ENCODE results near the gene SIPA1L2. TPM values are rescaled to one million over a fixed set of nuclear protein-coding genes. Genes with fewer than 3 reads are reported as not detected.
A peak's percentile ranks its signal among the peaks of the same experiment; 100 is the strongest.
"Not testable (repeated sequence)": the region's sequence is repeated elsewhere in the genome, so short reads cannot be mapped to it uniquely, and the experiment has no call there.

The SIPA1L2 gene
- total RNA-seq, 1 donor from 2014 or later, result 120 TPM

DNA sequence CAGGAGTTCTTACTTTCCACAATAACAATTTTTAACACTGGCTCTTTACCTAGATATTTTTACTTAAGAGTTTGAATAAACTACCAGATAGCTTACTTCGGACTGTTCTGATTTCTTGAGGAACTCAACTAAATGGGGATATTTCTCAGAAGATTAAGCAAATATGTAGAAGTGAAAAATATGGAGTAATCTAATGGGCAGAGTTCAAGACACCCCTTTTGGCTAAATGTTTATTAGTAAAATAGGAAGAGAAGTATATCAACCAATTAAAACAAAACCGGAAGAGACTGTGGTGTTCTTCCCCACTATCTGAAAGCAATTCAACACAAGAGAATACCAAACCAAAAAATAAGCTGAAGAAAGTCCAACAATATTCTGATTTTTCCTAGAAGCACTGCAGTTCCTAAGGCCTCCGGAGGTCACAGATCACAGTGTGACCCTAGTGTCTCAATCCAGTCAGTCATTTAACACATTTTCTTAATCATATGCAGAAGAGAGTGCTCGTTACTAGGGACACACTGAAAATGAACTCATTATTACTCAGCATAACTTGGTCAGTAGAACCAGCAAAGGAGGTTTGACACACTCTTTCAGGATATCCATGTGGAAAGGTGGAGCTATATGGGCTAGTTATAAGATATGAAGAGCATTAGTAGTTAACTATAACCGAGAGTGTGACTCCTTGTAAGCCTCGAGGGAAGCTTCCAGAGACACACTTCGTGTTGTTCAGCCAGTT lies 5.2 kb downstream of the SIPA1L2 start:
- DNase-seq (ENCODE audit: missing footprints), result no peak
- no peak for ATAC-seq
- intact Hi-C loops (cut with DNase I), result loop anchor here (5.0 to 10.0 kb wide), 3 partner anchors 140 to 697 kb away; no protein-coding TSS in a partner anchor

GRCh38 chr1:232622981-232623380 lies 7.0 kb downstream of the SIPA1L2 start:
- intact Hi-C loops (cut with DNase I), result loop anchor here (5.0 to 10.0 kb wide), 2 partner anchors 138 to 696 kb away; no protein-coding TSS in a partner anchor
- ATAC-seq (no peak), DNase-seq (ENCODE audit: missing footprints) (no peak)

- DNase-seq (ENCODE audit: missing footprints) (no peak), ATAC-seq (no peak)
- intact Hi-C loops (cut with DNase I), result loop anchor here (5.0 to 10.0 kb wide), 2 partner anchors 138 to 695 kb away; no protein-coding TSS in a partner anchor
Observed at GRCh38 chr1:232622378-232622777, 7.6 kb downstream of the SIPA1L2 start.

GRCh38 chr1:232621050-232621449 lies 8.9 kb downstream of the SIPA1L2 start:
- ATAC-seq, result peak; percentile 23
- intact Hi-C loops (cut with DNase I), result loop anchor here (2.0 to 10.0 kb wide), 4 partner anchors 26 to 694 kb away; no protein-coding TSS in a partner anchor
- no peak for DNase-seq (ENCODE audit: missing footprints)

DNA sequence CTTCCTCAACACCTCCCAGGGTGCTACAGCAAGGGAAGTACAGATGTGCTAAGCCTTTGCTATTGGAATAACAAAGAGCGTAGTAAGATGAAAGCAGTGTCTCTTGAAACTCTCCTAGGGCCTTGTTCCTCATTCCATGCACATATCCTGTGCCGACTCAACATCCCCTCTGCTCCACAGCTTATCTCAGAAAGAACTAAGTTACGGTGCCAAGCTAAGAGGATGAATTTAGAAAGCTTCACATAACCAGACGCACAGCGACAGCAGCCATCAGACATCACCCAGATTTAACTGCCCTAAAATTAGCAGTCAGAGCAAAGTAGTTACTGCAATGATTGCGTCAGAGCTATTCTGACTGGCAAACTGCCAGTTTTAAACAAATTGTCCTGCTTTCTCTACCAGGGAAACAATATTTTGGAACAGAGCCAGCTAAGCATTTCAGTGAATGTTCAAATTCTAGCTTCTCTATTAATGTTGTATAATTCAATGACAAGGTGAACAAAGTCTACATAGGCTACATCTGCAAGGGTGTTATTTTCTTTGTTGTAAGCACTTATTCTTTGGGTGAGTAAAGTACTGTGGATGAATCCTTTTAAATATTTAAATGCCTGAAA lies 9.5 kb downstream of the SIPA1L2 start:
- intact Hi-C loops (cut with DNase I), result loop anchor here (1.0 to 10.0 kb wide), 5 partner anchors 26 to 773 kb away; no protein-coding TSS in a partner anchor
- no peak for DNase-seq (ENCODE audit: missing footprints)
- ATAC-seq, result peak; percentile 94

DNA sequence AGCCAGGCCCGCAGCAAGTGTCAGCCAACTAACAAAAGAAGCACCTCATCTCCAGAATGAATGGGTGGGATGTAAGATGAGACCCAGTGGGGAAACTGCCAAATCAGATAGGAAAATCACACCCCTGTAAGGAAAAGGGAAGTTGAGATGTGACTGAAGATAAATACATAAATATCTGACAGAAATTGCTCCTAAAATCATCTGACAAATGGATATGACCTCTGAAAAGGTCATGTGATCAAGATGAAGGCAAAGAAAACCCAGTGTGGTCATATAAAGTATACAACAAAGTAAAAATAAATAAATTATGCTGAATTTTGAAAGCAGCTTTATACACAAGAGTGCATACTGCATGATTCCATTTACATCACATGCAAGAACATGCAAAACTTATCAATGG lies 12.7 kb downstream of the SIPA1L2 start:
- ATAC-seq (no peak), DNase-seq (ENCODE audit: missing footprints) (no peak)
- intact Hi-C loops (cut with DNase I), result no loop called here

GRCh38 chr1:232615306-232615800 lies 14.6 kb downstream of the SIPA1L2 start:
- DNase-seq (ENCODE audit: missing footprints) (no peak), ATAC-seq (no peak)
- intact Hi-C loops (cut with DNase I), result no loop called here

- DNase-seq (ENCODE audit: missing footprints) (no peak), ATAC-seq (no peak)
- intact Hi-C loops (cut with DNase I), result no loop called here
Observed at GRCh38 chr1:232614811-232615210, 15.1 kb downstream of the SIPA1L2 start.

DNA sequence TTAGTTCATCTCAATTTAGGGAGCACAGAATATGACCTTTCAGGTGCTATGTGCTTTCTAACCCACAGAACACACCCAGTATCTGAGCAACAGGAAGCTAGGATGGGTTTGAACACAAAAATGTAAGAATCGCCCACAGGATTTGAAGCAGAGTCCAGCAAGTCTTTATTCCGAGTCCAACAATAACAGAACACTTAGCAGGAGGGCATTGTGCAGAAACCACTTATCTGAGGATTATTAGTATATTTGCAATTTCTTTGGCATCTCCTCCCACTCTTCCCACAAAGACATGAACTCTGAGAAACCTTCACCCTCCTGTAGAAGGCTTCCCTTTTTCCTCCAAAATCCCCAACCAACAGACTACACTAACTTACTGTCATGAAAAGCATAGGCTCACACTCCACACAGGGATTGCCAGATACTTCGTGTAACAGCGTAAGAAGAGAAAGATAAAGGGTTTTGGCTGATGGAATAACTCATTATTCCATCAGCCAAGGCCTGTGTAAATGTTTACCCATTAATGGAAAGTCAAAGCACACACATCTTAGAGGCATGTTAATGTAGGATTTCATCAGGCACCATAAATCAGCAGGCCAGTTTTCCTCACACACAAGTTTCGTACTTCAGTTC lies 16.1 kb downstream of the SIPA1L2 start:
- no peak for ATAC-seq
- intact Hi-C loops (cut with DNase I), result no loop called here
- DNase-seq (ENCODE audit: missing footprints), result no peak

- ATAC-seq; intact Hi-C loops (cut with DNase I); DNase-seq (ENCODE audit: missing footprints): not testable (repeated sequence)
Observed at GRCh38 chr1:232612836-232613235, 17.1 kb downstream of the SIPA1L2 start.

GRCh38 chr1:232611834-232612233 lies 18.1 kb downstream of the SIPA1L2 start:
- no peak for DNase-seq (ENCODE audit: missing footprints)
- intact Hi-C loops (cut with DNase I), result no loop called here
- ATAC-seq, result no peak

- DNase-seq (ENCODE audit: missing footprints); intact Hi-C loops (cut with DNase I): not testable (repeated sequence)
- peak; percentile 23 for ATAC-seq
Observed at GRCh38 chr1:232610902-232611745, 18.8 kb downstream of the SIPA1L2 start.

DNA sequence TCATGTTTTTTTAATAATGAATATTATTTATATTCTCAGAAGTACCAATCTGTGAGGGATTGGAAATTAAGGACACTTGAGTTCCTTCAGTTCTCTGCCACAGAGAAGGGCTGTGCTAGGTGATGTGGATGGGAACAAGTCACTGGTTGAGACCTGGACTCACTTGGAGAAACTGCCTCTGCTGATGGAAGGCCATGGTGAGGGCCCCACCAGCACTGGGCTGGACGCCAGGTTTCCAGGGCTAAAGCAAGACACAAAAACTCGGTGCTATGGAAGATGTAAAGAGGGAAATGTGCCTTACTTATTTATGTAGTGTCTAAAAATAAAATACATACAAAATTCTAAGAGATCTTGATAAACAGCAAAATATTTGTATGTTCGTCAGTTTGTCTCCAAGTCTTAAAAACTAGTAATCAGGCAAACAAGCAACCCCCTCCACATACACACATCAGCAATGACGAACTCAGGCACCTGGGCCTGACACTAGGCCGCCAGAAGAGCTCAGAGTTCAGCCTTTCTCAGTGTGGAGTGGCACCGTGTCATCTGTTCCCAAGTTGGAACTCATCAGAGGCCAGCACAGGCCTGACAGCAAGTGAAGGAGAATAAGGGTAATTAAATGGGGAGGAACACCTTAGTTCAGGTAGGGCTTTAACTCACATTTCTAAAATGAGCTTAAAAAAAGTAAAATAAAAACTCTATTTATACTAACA lies 19.6 kb downstream of the SIPA1L2 start:
- DNase-seq (ENCODE audit: missing footprints), result no peak
- peak; percentile 56 for ATAC-seq
- intact Hi-C loops (cut with DNase I), result no loop called here

GRCh38 chr1:232608427-232608826 lies 21.5 kb downstream of the SIPA1L2 start:
- DNase-seq (ENCODE audit: missing footprints), result no peak

GRCh38 chr1:232602622-232603021 lies 27.3 kb downstream of the SIPA1L2 start:
- intact Hi-C loops (cut with DNase I), result no loop called here
- no peak for DNase-seq (ENCODE audit: missing footprints)
- ATAC-seq, result no peak

More at GRCh38 chr1:232608427-232608826, 21.5 kb downstream of the SIPA1L2 start:
- no peak for ATAC-seq
- intact Hi-C loops (cut with DNase I), result no loop called here

GRCh38 chr1:232600424-232601258 lies 29.3 kb downstream of the SIPA1L2 start:
- DNase-seq (ENCODE audit: missing footprints) (no peak), ATAC-seq (no peak)
- intact Hi-C loops (cut with DNase I), result no loop called here

Measured in Right ventricle myocardium inferior (tissue), 1 donor.